OCI-LY3 (cell line): ENCODE data around the gene BCL7A.

ENCODE experiments used
- EZH2phosphoT487 ChIP-seq: fragments of 200-600 bp; shearing (Covaris generic); IDR thresholded peaks from 2 replicates; pipeline ENCODE4 v1.6.1; 2018; ENCODE audit warnings: antibody characterized with exemption, mixed run types, low read depth
- TF ChIP-seq, protein P1 (sequence below): fragments of 200-600, 300-600 bp; sonication (generic); IDR thresholded peaks from 2 replicates; pipeline ENCODE4 v1.5.1; 2014; ENCODE audit warnings: antibody characterized with exemption, low read length, low read depth

DNA sequence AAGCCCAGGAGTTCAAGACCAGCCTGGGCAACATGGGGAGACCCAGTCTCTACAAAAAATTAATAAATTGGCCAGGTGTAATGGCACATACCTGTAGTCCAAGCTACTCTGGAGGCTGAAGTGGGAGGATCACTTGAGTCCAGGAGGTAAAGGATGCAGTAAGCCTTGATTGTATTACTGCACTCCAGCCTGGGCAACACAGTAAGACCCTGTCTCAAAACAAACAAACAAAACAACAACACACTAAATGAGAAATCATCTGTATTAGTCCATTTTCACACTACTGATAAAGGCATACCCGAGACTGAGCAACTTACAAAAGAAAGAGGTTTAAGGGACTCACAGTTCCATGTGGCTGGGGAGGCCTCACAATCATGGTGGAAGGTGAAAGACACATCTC, 52.1 kb downstream of the BCL7A start:
- TF ChIP-seq, protein P1, sequence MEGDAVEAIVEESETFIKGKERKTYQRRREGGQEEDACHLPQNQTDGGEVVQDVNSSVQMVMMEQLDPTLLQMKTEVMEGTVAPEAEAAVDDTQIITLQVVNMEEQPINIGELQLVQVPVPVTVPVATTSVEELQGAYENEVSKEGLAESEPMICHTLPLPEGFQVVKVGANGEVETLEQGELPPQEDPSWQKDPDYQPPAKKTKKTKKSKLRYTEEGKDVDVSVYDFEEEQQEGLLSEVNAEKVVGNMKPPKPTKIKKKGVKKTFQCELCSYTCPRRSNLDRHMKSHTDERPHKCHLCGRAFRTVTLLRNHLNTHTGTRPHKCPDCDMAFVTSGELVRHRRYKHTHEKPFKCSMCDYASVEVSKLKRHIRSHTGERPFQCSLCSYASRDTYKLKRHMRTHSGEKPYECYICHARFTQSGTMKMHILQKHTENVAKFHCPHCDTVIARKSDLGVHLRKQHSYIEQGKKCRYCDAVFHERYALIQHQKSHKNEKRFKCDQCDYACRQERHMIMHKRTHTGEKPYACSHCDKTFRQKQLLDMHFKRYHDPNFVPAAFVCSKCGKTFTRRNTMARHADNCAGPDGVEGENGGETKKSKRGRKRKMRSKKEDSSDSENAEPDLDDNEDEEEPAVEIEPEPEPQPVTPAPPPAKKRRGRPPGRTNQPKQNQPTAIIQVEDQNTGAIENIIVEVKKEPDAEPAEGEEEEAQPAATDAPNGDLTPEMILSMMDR = no peak
- TF ChIP-seq EZH2phosphoT487 = no peak
